ENCODE measurements around the gene FUT1.

DNA sequence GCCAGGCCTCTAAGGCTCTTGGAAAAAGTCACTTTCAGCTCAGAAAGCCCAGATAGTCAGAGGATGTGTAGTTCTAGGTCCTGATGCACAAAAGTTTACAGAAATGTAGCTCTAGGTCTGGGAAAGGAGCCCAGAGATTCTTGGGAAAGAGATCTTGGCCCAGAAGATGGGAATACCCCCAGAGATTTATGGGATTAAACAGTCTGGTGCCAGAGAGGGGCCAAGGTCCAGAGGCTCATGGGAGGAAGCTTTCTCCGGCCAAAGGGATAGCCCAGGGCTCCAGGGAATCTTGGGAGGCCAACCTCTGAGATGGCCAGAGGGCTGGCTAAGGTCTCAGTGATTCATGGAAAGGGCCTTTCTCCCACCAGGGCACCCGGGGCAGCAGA lies 43.2 kb upstream of the FUT1 start:
- TF ChIP-seq SIX5 (IDR thresholded peaks at IDR 0.05; ENCODE audit: low read depth, low read length, severe bottlenecking) (no peak), SKIL (IDR thresholded peaks at IDR 0.05; ENCODE audit: low read depth, poor library complexity, severe bottlenecking) (no peak), SMAD1 (IDR thresholded peaks at IDR 0.05; ENCODE audit: low read depth, partially characterized antibody) (no peak), MLLT1 (IDR thresholded peaks at IDR 0.05) (no peak), TCF12 (IDR thresholded peaks at IDR 0.05; ENCODE audit: low read depth, low read length) (no peak), TCF3 (IDR thresholded peaks at IDR 0.05; ENCODE audit: borderline replicate concordance, insufficient read depth, low read depth, low read length) (no peak), REST (IDR thresholded peaks at IDR 0.05; ENCODE audit: low read depth, low read length) (no peak)

Data from GM12878 (cell line).